Stomach (tissue), 4 donors: ENCODE results near the gene PYM1.
A peak's percentile ranks its signal among the peaks of the same experiment; 100 is the strongest.

Experiments used
- EP300 ChIP-seq: sonication (generic); formaldehyde crosslinking; IDR thresholded peaks from one replicate; pipeline ENCODE4 v1.6.1; 2017; ENCODE audit warnings: antibody characterized with exemption
- POLR2A ChIP-seq, 4 donors: fragments of 450-650 bp; IDR thresholded peaks; one replicate each; pipeline ENCODE4 v1.6.1; 2016; ENCODE audit warnings: antibody characterized with exemption in 4 of 4, control low read depth in 2 of 4, mild to moderate bottlenecking in 1 of 4, moderate library complexity in 1 of 4
- POLR2AphosphoS5 ChIP-seq, 3 donors: sonication (generic); formaldehyde crosslinking; IDR thresholded peaks; one replicate each; pipeline ENCODE4 v1.6.1; 2016; ENCODE audit warnings: antibody characterized with exemption in 3 of 3
- TF ChIP-seq, protein P1 (sequence below), 7 experiments: fragments of 450-650 bp in 4 of 7; fragments of 200-600 bp in 3 of 7; sonication (generic) in 3 of 7; IDR thresholded peaks; one replicate each; pipeline ENCODE4 v1.5.1; 2016 to 2019; ENCODE audit warnings: antibody characterized with exemption in 7 of 7, control low read depth in 2 of 7, mild to moderate bottlenecking in 1 of 7

DNA sequence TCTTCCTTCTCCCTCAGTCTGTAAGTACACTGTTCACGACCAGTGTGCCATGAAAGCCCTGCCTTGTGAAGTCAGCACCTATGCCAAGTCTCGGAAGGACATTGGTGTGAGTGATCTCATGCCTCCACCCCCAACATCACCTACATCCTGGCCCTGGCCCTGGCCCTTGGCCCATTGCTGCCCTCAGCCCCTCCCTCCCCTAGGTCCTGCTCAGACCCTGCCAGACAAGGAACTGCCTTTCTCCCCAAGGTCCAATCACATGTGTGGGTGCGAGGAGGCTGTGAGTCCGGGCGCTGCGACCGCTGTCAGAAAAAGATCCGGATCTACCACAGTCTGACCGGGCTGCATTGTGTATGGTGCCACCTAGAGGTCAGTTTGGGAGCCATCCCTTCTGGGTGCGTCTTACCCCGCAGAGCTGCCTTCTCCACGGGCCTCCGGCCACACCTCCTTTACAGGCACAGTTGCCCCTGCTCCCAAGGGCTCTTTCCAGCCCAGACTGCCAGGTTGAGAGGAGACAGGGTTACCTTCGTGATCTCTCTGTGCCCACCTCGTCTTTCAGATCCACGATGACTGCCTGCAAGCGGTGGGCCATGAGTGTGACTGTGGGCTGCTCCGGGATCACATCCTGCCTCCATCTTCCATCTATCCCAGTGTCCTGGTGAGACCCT is 12.5 kb upstream of the PYM1 start:
- TF ChIP-seq, protein P1, sequence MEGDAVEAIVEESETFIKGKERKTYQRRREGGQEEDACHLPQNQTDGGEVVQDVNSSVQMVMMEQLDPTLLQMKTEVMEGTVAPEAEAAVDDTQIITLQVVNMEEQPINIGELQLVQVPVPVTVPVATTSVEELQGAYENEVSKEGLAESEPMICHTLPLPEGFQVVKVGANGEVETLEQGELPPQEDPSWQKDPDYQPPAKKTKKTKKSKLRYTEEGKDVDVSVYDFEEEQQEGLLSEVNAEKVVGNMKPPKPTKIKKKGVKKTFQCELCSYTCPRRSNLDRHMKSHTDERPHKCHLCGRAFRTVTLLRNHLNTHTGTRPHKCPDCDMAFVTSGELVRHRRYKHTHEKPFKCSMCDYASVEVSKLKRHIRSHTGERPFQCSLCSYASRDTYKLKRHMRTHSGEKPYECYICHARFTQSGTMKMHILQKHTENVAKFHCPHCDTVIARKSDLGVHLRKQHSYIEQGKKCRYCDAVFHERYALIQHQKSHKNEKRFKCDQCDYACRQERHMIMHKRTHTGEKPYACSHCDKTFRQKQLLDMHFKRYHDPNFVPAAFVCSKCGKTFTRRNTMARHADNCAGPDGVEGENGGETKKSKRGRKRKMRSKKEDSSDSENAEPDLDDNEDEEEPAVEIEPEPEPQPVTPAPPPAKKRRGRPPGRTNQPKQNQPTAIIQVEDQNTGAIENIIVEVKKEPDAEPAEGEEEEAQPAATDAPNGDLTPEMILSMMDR (IDR thresholded peaks at IDR 0.05): peak in 5 of 7 experiments; percentile 63 to 91 (median 88)
- TF ChIP-seq POLR2A (IDR thresholded peaks at IDR 0.05) (no peak), POLR2AphosphoS5 (IDR thresholded peaks at IDR 0.05) (peak in 1 of 3 donors; percentile 55), EP300 (no peak)
